ENCODE measurements around the gene MTR.
A peak's percentile ranks its signal among the peaks of the same experiment; 100 is the strongest.

Gene MTR

GRCh38 chr1:236785477-236785876 is 9.6 kb upstream of the MTR start:
- H3K9ac ChIP-seq (ENCODE audit: low read length): no peak overlapping the region
- no peaks in the 10 kb centered on the region for H3K9me3 ChIP-seq (ENCODE audit: low read length)
- no peaks in the 10 kb centered on the region for H3K27me3 ChIP-seq (ENCODE audit: control insufficient read depth in 1 of 2, insufficient read depth in 2 of 2, low read length in 2 of 2)
- no peak overlapping the region for H3K27ac ChIP-seq (ENCODE audit: low read depth, low read length)
- no peaks in the 10 kb centered on the region for H3K36me3 ChIP-seq (ENCODE audit: insufficient read depth, low read length)
- no peak overlapping the region for H3K4me3 ChIP-seq (ENCODE audit: low read depth in 1 of 2, low read length in 2 of 2)
- no peaks in the 10 kb centered on the region for H3K4me1 ChIP-seq (ENCODE audit: insufficient read depth, low read length)

GRCh38 chr1:236786453-236786852 is 8.6 kb upstream of the MTR start:
- Histone ChIP-seq H3K4me3 (ENCODE audit: low read depth in 1 of 2, low read length in 2 of 2) (no peak overlapping the region), H3K27ac (ENCODE audit: low read depth, low read length) (no peak overlapping the region), H3K36me3 (ENCODE audit: insufficient read depth, low read length) (no peaks in the 10 kb centered on the region), H3K9me3 (ENCODE audit: low read length) (no peaks in the 10 kb centered on the region), H3K4me1 (ENCODE audit: insufficient read depth, low read length) (no peaks in the 10 kb centered on the region), H3K27me3 (ENCODE audit: control insufficient read depth in 1 of 2, insufficient read depth in 2 of 2, low read length in 2 of 2) (no peaks in the 10 kb centered on the region), H3K9ac (ENCODE audit: low read length) (no peak overlapping the region)

- Histone ChIP-seq H3K9ac (ENCODE audit: low read length) (no peak overlapping the region), H3K27ac (ENCODE audit: low read depth, low read length) (peak overlapping the region; percentile 36), H3K36me3 (ENCODE audit: insufficient read depth, low read length) (no peaks in the 10 kb centered on the region), H3K4me1 (ENCODE audit: insufficient read depth, low read length) (peaks cover 10% of the 10 kb centered on the region), H3K9me3 (ENCODE audit: low read length) (no peaks in the 10 kb centered on the region), H3K4me3 (ENCODE audit: low read depth in 1 of 2, low read length in 2 of 2) (peak overlapping the region; percentile 33 to 75), H3K27me3 (ENCODE audit: control insufficient read depth in 1 of 2, insufficient read depth in 2 of 2, low read length in 2 of 2) (no peaks in the 10 kb centered on the region)
These were observed 482 bp upstream of the MTR start for GRCh38 chr1:236794585-236795034.

- peaks cover 10% of the 10 kb centered on the region for H3K4me1 ChIP-seq (ENCODE audit: insufficient read depth, low read length)
- no peaks in the 10 kb centered on the region for H3K9me3 ChIP-seq (ENCODE audit: low read length)
- H3K27me3 ChIP-seq (ENCODE audit: control insufficient read depth in 1 of 2, insufficient read depth in 2 of 2, low read length in 2 of 2): no peaks in the 10 kb centered on the region
- peak overlapping the region; percentile 75 for H3K4me3 ChIP-seq (ENCODE audit: low read depth in 1 of 2, low read length in 2 of 2)
- peaks cover 4% of the 10 kb centered on the region for H3K36me3 ChIP-seq (ENCODE audit: insufficient read depth, low read length)
- peak overlapping the region; percentile 30 for H3K9ac ChIP-seq (ENCODE audit: low read length)
- H3K27ac ChIP-seq (ENCODE audit: low read depth, low read length): peak overlapping the region; percentile 83
These were observed 920 bp downstream of the MTR start for GRCh38 chr1:236795757-236796667.

- H3K27me3 ChIP-seq (ENCODE audit: control insufficient read depth in 1 of 2, insufficient read depth in 2 of 2, low read length in 2 of 2): no peaks in the 10 kb centered on the region
- H3K4me3 ChIP-seq (ENCODE audit: low read depth in 1 of 2, low read length in 2 of 2): no peak overlapping the region
- peaks cover 10% of the 10 kb centered on the region for H3K4me1 ChIP-seq (ENCODE audit: insufficient read depth, low read length)
- H3K9me3 ChIP-seq (ENCODE audit: low read length): no peaks in the 10 kb centered on the region
- no peak overlapping the region for H3K27ac ChIP-seq (ENCODE audit: low read depth, low read length)
- peaks cover 4% of the 10 kb centered on the region for H3K36me3 ChIP-seq (ENCODE audit: insufficient read depth, low read length)
- no peak overlapping the region for H3K9ac ChIP-seq (ENCODE audit: low read length)
These were observed 3.9 kb downstream of the MTR start for GRCh38 chr1:236799001-236799400.

GRCh38 chr1:236800002-236800620 is 5.0 kb downstream of the MTR start:
- Histone ChIP-seq H3K9ac (ENCODE audit: low read length) (no peak overlapping the region), H3K36me3 (ENCODE audit: insufficient read depth, low read length) (peaks cover 7% of the 10 kb centered on the region), H3K4me3 (ENCODE audit: low read depth in 1 of 2, low read length in 2 of 2) (no peak overlapping the region), H3K9me3 (ENCODE audit: low read length) (no peaks in the 10 kb centered on the region), H3K27me3 (ENCODE audit: control insufficient read depth in 1 of 2, insufficient read depth in 2 of 2, low read length in 2 of 2) (no peaks in the 10 kb centered on the region), H3K4me1 (ENCODE audit: insufficient read depth, low read length) (peaks cover 10% of the 10 kb centered on the region), H3K27ac (ENCODE audit: low read depth, low read length) (no peak overlapping the region)

- H3K27me3 ChIP-seq (ENCODE audit: control insufficient read depth in 1 of 2, insufficient read depth in 2 of 2, low read length in 2 of 2): no peaks in the 10 kb centered on the region
- no peaks in the 10 kb centered on the region for H3K9me3 ChIP-seq (ENCODE audit: low read length)
- no peak overlapping the region for H3K9ac ChIP-seq (ENCODE audit: low read length)
- H3K4me3 ChIP-seq (ENCODE audit: low read depth in 1 of 2, low read length in 2 of 2): no peak overlapping the region
- no peak overlapping the region for H3K27ac ChIP-seq (ENCODE audit: low read depth, low read length)
- H3K36me3 ChIP-seq (ENCODE audit: insufficient read depth, low read length): peaks cover 11% of the 10 kb centered on the region
- H3K4me1 ChIP-seq (ENCODE audit: insufficient read depth, low read length): peaks cover 10% of the 10 kb centered on the region
These were observed 5.5 kb downstream of the MTR start for GRCh38 chr1:236800623-236801022.

- Histone ChIP-seq H3K27ac (ENCODE audit: low read depth, low read length) (no peak overlapping the region), H3K27me3 (ENCODE audit: control insufficient read depth in 1 of 2, insufficient read depth in 2 of 2, low read length in 2 of 2) (no peaks in the 10 kb centered on the region), H3K4me1 (ENCODE audit: insufficient read depth, low read length) (peaks cover 4% of the 10 kb centered on the region), H3K36me3 (ENCODE audit: insufficient read depth, low read length) (peaks cover 11% of the 10 kb centered on the region), H3K9ac (ENCODE audit: low read length) (no peak overlapping the region), H3K4me3 (ENCODE audit: low read depth in 1 of 2, low read length in 2 of 2) (no peak overlapping the region), H3K9me3 (ENCODE audit: low read length) (no peaks in the 10 kb centered on the region)
These were observed 7.2 kb downstream of the MTR start for GRCh38 chr1:236802264-236802663.

- Histone ChIP-seq H3K27me3 (ENCODE audit: control insufficient read depth in 1 of 2, insufficient read depth in 2 of 2, low read length in 2 of 2) (no peaks in the 10 kb centered on the region), H3K4me3 (ENCODE audit: low read depth in 1 of 2, low read length in 2 of 2) (no peak overlapping the region), H3K9ac (ENCODE audit: low read length) (no peak overlapping the region), H3K27ac (ENCODE audit: low read depth, low read length) (no peak overlapping the region), H3K4me1 (ENCODE audit: insufficient read depth, low read length) (no peaks in the 10 kb centered on the region), H3K9me3 (ENCODE audit: low read length) (no peaks in the 10 kb centered on the region), H3K36me3 (ENCODE audit: insufficient read depth, low read length) (peaks cover 19% of the 10 kb centered on the region)
These were observed 11.5 kb downstream of the MTR start for GRCh38 chr1:236806634-236807033.

GRCh38 chr1:236808005-236808404 is 12.9 kb downstream of the MTR start:
- Histone ChIP-seq H3K4me1 (ENCODE audit: insufficient read depth, low read length) (no peaks in the 10 kb centered on the region), H3K27me3 (ENCODE audit: control insufficient read depth in 1 of 2, insufficient read depth in 2 of 2, low read length in 2 of 2) (no peaks in the 10 kb centered on the region), H3K9me3 (ENCODE audit: low read length) (no peaks in the 10 kb centered on the region), H3K27ac (ENCODE audit: low read depth, low read length) (no peak overlapping the region), H3K9ac (ENCODE audit: low read length) (no peak overlapping the region), H3K36me3 (ENCODE audit: insufficient read depth, low read length) (peaks cover 30% of the 10 kb centered on the region), H3K4me3 (ENCODE audit: low read depth in 1 of 2, low read length in 2 of 2) (no peak overlapping the region)

- Histone ChIP-seq H3K4me1 (ENCODE audit: insufficient read depth, low read length) (no peaks in the 10 kb centered on the region), H3K9ac (ENCODE audit: low read length) (no peak overlapping the region), H3K27ac (ENCODE audit: low read depth, low read length) (no peak overlapping the region), H3K27me3 (ENCODE audit: control insufficient read depth in 1 of 2, insufficient read depth in 2 of 2, low read length in 2 of 2) (no peaks in the 10 kb centered on the region), H3K4me3 (ENCODE audit: low read depth in 1 of 2, low read length in 2 of 2) (no peak overlapping the region), H3K9me3 (ENCODE audit: low read length) (no peaks in the 10 kb centered on the region), H3K36me3 (ENCODE audit: insufficient read depth, low read length) (peaks cover 36% of the 10 kb centered on the region)
These were observed 13.6 kb downstream of the MTR start for GRCh38 chr1:236808564-236809130.
